Esophagus mucosa (tissue), 1 donor: Measurements from ENCODE around the gene VAMP1. TPM values are rescaled to one million over a fixed set of nuclear protein-coding genes. Genes with fewer than 3 reads are reported as not detected.
"Not testable (repeated sequence)": the region's sequence is repeated elsewhere in the genome, so short reads cannot be mapped to it uniquely, and the experiment has no call there.

Experiments used
- ATAC-seq: fragments of 200-7000 bp; cut with Tn5 transposase; one replicate; pipeline ENCODE4 v1.9.1; 2020
- total RNA-seq: library from RNA; stranded (reverse); gene quantifications from one replicate; pipeline ENCODE4 v1.2.4, GENCODE V29; 2023
- donor health status: DM: yes; HTN: yes; CAD: no.

The VAMP1 gene, protein sequence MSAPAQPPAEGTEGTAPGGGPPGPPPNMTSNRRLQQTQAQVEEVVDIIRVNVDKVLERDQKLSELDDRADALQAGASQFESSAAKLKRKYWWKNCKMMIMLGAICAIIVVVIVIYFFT
- total RNA-seq = 1.6 TPM

DNA sequence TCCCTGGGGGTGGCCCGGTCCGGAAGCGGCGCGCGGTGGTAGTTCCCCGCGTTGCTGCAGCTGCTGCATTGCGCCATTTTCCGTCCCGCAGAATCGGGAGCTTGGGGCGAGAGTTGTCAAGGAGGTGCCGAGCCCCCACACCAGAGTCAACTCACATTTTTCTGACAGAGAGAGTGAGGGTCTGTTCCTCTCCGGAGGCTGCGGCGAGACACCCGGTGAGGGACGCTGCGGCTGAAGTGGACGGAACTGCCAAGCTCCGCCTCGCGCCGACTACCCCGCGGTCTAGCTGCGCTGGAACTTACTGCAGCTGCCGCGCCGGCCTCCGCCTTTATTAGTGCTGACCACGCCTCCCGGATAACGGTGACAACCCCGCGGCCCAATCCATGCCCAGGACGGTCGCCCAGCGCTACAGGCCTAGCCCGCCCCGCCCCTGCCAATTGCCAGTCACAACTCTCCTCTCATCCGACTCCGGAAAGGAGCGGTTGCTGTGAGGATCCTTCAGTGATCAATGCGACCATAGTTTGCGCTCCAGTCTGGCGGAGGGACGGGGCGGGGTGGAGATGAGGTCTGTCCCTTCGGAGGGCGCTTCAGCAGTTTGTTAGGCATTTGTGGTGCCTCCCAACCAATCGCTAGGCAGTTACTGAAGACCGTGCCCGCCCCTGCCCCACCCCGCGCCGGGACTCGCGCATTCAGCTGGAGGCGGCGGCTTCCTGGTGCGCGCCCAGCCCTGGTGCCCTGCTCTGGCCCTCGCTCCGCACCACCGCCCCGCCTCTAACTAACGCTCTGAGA, at the start of gene VAMP1:
VAMP1 (minus strand) TSS at position 303 of the 789 bp plus-strand sequence; CDS start at position 157, 146 bp downstream.
- ATAC-seq = peak; percentile 97

DNA sequence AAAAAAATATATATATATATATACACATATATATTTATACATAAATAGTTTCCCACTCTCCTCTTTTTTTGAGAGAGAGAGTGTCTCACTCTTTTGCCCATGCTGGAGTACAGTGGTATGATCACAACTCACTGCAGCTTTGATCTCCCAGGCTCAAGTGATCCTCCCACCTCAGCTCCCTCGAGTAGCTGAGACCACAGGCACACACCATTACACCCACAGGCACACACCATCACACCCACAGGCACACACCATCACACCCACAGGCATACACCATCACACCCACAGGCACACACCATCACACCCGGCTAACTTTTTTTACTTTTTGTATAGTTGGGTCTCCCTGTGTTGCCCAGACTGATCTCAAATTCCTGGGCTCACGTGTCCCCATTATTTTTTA, 49.7 kb upstream of the VAMP1 start:
- no peak for ATAC-seq

DNA sequence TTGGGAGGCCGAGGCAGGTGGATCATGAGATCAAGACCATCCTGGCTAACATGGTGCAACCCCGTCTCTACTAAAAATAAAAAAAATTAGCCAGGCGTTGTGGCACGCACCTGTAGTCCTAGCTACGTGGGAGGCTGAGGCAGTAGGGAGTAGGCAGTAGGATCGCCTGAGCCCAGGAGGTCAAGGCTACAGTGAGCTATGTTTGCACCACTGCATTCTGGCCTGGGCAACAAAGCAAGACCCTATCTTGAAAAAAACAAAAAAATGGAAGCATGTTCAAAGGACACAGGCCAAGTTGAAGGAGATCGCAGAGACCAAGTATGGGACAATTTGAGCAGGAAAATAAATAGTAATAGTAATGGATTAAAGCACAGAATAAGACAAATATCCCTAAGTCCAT, 37.6 kb upstream of the VAMP1 start:
- no peak for ATAC-seq

DNA sequence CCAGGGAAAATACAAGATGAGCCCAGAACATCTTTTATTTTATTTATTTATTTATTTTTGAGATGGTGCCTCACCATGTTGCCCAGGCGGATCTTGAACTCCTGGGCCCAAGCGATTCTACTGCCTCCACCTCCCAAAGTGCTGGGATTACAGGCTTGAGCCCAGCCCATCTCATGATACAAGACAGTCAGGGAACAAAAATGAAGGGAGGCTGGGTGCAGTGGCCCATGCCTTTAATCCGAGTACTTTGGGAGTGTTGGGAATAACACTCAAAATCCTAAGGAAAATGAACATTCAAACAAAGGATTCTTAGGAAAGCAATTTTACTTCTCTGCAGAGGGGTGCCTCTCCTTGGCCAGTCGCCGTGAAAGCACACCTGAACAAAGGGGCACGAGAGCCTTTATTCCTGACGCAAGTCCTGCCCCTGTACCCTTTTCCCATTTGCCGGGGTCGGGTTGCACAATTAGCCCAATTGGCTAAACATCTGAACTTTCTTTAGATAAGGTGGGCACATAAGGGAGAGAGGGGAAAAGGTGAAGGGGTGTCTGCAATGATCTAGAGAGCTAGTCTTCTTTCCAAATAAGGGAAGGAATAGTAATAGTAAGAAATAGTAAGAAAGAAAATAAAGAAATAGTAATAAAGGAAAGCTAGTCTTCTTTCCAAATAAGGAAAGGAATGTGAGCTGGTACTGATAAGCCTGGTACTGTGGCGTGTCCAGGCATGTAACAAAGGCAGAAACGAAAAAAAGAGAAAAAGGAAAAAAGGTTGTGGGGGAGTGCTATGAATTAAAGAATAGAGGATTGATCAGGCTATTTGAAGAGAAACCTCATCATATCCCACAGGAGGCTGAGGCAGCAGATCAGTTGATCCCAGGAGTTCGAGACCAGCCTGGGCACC, 36.9 kb upstream of the VAMP1 start:
- no peak for ATAC-seq

DNA sequence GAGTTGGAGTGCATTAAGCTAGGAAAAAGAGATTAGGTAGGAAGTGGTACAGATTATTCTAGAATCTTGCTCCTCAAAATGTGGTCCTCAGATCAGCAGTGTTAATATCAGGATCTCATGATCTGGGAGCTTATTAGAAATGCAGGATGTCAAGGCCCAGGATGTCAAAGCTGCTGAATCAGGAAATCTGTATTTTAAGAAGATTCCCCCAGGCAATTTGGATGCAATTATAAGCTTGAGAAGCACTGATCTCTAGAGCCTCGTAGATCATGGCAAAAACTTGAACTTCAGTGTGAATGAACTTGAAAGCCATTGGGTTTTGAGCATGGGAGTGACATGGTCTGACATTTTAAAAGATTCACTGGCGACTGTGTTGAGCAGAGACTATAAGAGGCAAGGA, 30.0 kb upstream of the VAMP1 start:
- ATAC-seq = no peak

DNA sequence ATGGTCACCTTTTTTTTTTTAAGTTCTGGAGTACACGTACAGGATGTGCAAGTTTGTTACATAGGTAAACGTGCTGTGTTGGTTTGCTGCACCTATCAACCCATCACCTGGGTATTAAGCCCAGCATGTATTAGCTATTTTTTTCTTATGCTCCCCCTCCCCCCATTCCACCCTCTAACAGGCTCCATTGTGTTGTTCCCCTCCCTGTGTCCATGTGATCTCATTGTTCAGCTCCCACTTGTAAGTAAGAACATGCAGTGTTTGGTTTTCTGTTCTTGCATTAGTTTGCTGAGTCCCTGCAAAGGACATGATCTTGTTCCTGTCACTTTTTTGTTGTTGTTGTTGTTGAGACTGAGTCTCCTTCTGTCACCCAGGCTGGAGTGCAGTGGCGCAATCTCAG, 26.8 kb upstream of the VAMP1 start:
- not testable (repeated sequence) for ATAC-seq

DNA sequence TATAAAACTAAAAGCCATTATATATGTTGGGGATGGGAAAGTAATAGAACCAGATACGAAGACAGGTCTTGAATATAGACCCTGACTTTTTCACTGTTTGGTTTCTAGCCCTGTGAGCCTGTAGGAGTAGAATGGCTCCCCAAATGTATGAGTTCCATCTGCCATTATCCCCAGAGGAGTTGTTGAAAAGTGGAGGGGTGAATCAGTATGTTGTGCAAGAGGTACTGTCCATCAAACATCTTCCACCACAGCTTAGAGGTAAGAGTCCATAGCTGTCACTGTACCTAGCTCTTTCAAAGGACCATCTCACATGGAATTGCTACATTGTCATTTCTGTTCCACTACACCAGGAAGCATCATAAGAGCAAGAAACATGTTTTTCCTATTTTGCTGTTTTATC, 24.5 kb upstream of the VAMP1 start:
- ATAC-seq = no peak

DNA sequence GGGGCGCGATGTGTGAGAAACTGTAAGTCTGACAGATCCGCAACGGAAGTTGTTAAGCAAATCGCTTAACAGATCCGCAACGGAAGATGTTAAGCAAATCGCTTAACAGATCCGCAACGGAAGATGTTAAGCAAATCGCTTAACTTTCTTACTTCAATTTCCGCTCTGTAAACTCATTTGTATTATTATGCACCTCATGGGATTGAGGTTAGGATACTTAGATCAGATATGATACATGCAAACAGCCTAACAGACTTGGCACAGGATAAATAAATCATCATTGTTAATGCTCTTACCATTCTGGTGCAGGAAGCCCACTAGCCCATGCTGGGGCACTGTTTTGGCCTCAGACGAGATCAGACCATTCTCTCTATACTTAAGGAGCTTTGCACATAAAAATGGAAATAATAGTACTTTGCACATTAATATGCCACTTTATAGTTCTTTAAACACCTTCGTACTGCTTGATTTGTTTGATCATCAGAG, 23.8 kb upstream of the VAMP1 start:
- ATAC-seq = no peak

DNA sequence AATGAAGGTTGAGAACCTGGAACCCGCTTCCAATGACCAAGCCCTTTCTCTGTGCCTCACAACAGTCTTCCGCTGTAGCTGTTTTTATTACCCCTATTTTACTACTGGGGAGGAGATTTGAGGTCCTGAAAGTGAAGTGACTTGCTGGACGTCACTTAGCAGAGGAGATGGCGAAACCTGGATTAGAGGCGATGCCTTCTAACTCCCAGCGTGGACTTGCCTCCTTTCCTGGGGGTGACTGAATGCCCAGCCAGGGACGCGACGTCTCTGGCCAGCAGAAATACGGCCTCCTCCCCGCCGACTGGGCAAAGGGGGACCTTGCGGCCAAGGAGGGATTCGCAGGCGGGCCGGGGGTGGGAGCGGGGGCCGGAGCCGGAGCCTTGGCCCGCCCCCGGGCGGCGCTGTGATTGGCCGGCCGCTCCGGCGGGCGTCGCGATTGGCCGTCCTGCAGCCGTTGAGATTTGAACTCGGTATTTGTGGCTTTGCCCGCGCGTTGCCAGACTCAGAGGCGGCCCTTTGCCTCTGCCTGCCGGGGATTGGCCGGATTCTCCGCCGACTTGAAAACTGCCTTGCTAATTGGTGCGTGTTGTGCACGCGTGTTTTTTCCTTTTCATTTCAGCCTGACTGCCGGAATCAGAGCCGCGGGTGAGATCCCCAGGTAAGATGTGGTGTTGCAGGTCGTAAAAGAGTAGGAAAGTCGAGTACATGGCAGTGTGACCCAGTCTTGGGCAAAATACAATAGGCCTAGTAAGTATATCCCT, 23.2 kb upstream of the VAMP1 start, which contains the start of gene NCAPD2:
NCAPD2 (plus strand) TSS at position 606 of the 761 bp plus-strand sequence. CDS start 997 bp downstream, outside the sequence.
- peak; percentile 95 for ATAC-seq

DNA sequence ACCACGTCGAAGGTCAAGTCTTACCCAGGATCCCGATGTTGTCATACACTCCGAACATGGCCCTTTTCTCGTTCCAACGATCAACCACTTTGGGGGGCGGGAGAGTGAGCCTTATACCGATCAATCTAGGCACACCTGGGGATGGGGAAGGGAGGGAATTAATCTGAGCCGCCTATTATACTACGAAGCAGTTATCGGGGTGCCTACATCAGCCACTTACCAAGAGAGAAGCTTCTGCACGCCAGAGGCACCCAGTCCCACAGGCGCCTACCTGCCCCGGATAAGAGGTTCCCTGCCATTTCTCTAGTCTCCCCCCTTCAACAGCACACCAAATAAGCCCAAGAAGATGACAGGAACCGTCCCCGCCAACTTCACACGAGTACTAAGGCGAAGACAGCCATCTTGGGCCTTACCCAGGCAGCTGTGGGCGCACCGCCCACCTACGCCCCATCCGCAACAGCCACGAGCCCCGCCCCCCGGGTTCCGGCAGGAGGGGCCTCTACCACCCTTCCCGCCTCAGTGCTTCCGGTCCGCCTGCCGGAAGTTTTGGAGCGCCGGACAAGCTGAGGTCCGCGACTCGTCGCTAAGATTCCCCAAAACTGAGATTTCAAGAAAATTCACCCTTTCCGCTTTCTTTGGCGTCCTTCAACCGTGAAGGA, 22.5 kb upstream of the VAMP1 start, which contains the start of gene MRPL51:
MRPL51 (minus strand) TSS at position 425 of the 659 bp plus-strand sequence; CDS start at position 299, 126 bp downstream.
- peak; percentile 95 for ATAC-seq

DNA sequence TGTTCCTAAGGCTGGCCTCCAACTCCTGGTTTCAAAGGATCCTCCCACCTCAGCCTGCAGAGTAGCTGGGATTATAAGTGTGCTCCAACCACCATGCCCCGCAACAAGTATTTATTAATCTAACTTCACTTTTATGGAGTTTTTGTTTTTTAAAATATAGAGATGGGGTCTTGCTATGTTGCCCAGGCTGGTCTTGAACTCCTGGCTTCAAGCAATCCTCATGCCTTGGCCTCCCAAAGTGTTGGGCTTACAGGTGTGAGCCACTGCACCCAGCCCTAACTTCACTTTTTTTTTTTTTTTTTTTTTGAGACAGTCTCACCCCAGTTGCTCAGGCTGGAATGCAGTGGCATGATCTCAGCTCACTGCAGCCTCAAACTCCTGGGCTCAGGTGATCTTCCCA, 20.2 kb upstream of the VAMP1 start:
- ATAC-seq = not testable (repeated sequence)

DNA sequence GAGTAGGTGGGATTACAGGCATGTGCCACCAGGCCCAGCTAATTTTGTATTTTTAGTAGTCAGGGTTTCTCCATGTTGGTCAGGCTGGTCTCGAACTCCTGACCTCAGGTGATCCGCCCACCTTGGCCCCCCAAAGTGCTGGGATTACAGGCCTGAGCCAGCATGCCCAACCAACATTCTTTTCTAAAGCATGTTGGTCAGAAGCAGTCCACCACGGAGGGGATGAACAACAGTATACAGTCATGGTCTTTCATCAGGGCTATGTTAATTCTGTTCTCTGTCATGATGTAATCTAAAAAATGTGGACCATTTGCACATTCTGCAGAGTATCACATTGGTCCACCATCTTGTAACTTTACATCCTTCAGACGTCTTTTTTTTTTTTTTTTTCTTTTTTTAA, 19.0 kb upstream of the VAMP1 start:
- ATAC-seq = no peak

DNA sequence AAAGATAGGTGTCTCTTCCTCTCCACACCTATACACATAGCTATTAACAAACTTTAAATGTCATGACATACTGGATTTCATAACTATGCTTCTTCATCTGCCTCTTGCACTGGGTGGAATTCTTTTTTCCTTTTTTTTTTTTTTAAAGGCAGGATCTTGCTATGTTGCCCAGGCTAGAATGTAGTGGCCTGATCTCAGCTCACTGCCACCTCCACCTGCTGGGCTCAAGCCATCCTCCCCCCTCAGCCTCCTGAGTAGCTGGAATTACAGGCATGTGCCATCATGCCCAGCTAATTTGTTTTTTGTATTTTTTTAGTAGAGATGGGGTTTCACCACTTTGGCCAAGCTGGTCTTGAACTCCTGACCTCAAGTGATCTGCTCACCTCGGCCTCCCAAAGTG, 17.8 kb upstream of the VAMP1 start:
- ATAC-seq = no peak

DNA sequence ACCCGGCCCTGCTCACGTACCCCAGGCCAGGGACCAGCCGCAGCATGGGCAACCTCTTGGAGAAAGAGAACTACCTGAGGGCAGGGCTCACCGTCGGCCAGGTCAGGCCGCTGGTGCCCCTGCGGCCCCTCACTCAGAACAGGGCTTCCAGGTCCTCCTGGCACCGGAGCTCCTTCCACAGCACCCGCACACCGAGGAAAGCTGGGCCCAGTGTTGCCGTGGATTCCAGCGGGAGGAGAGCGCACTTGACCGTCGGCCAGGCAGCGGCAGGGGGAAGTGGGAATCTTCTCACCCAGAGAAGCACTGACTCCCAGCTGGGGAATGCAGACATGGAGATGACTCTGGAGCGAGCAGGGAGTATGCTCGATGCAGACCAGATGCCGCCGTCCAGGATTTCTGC, 7.9 kb upstream of the VAMP1 start:
- ATAC-seq = peak; percentile 32

DNA sequence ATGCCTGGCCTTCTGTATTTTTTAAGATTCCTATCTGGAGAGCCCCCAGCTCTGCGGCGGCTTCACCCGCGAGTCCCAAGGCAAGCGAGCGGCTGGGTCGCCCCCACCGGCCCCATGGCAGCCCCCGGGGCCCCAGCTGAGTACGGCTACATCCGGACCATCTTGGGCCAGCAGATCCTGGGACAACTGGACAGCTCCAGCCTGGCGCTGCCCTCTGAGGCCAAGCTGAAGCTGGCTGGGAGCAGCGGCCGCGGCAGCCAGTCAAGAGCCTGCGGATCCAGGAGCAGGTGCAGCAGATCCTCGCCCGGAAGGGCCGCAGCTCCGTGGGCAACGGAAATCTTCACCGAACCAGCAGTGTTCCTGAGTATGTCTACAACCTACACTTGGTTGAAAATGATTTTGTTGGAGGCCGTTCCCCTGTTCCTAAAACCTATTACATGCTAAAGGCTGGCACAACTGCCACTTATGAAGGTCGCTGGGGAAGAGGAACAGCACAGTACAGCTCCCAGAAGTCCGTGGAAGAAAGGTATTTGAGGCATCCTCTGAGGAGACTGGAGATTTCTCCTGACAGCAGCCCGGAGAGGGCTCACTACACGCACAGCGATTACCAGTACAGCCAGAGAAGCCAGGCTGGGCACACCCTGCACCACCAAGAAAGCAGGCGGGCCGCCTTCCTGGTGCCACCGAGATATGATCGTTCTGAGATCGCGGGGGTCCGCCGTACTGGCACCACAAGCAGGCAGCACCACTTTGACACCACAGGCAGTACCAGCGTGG, 7.3 kb upstream of the VAMP1 start:
- ATAC-seq = peak; percentile 15

DNA sequence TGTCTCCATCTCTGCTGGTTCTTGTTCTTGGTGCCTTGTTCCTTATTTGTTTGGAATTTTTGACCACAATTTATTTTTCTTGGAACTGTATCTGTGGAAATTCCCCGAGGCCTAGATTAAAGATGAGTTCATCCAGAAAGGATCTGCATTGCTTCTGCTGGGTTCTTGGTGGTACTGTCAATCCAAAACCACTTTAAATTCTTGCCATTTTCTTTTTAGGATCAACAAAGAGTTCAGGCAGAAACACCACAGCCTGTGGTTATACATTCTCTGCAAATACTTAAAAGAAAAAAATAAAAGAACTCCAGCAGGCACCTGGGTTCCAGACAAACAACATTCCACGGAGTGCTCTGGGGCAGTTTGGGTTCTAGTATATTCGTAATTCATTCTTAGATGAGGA, 6.0 kb upstream of the VAMP1 start:
- ATAC-seq = no peak

DNA sequence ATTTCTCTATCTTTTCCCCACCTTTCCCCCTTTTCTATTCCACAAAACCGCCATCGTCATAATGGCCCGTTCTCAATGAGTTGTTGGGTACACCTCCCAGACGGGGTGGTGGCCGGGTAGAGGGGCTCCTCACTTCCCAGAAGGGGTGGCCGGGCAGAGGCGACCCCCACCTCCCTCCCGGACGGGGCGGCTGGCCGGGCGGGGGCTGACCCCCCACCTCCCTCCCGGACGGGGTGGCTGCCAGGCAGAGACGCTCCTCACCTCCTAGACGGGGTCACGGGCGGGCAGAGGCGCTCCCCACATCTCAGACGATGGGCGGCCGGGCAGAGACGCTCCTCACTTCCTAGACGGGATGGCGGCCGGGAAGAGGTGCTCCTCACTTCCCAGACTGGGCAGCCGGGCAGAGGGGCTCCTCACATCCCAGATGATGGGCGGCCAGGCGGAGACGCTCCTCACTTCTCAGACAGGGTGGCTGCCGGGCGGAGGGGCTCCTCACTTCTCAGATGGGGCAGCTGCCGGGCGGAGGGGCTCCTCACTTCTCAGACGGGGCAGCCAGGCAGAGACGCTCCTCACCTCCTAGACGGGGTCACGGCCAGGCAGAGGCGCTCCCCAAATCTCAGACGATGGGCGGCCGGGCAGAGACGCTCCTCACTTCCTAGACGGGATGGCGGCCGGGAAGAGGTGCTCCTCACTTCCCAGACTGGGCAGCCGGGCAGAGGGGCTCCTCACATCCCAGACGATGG, 4.9 kb upstream of the VAMP1 start:
- not testable (repeated sequence) for ATAC-seq

DNA sequence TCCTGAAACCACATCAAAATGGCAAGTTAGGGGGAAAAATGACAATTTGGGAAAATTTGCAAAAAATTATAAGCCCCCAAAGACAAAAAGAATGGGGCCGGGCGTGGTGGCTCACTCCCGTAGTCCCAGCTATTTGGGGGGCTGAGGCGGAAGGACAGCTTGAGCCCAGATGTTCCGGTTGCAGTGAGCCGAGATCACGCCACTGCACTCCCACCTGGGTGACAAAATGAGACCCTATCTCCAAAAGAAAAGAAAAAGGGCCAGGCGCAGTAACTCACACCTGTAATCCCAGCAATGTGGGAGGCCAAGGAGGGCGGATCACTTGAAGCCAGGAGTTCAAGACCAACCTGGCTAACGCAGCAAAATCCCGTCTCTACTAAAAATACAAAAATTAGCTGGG, 2.0 kb upstream of the VAMP1 start:
- no peak for ATAC-seq

DNA sequence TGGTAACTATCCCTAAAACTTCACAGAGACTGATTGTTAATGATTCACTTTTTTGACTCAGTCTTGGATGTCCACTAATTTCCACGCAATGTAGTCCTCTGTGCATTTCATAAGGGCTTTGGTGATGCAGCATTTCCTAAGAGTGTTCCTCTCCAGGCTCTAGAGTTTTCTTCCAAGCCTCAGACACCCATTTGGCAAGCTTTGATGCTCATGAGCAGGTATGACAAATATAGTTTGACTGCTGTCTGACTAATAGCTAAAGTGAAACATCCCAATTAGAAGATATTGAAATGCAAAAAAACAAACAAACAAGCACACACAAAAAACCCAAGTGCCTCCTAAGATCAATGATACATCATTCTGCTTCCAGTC, 1.5 kb upstream of the VAMP1 start:
- ATAC-seq = no peak
